H1 (cell line): Measurements from ENCODE around the gene RAB14. TPM values are rescaled to one million over a fixed set of nuclear protein-coding genes. Genes with fewer than 3 reads are reported as not detected.

ENCODE experiments used
- CTCF ChIA-PET: fragments of 300-600 bp; sonication (Branson Sonifier 250); formaldehyde crosslinking; loops from one replicate; lab custom pipeline; 2021; ENCODE audit not compliant: partially characterized antibody; lab: Charles Lee
- POLR2A ChIA-PET: fragments of 300-600 bp; sonication (Branson Sonifier 250); formaldehyde crosslinking; loops from one replicate; lab custom pipeline; 2021; ENCODE audit warnings: inconsistent platforms; ENCODE audit not compliant: partially characterized antibody; lab: Charles Lee
- DNase-seq, 2 experiments: peaks; one replicate each; pipeline versions ENCODE4 v3.0.0 to v3.0.0-alpha.2; 2010 to 2022; ENCODE audit warnings: low spot score in 2 of 2, low read depth in 1 of 2, mixed read lengths in 1 of 2
- FAIRE-seq: peaks from 2 replicates; lab custom pipeline; 2011; peaks lifted over from hg19 to GRCh38; lab: Jason Lieb, UNC
- H2AFZ ChIP-seq: 2 replicates; pipeline ENCODE4 v1.8.1; 2012; ENCODE audit warnings: low read length, inconsistent platforms
- H2AK5ac ChIP-seq: 2 replicates; pipeline ENCODE4 v1.6.1; 2013; ENCODE audit warnings: low read depth, low read length
- H2BK120ac ChIP-seq: replicated peaks from 2 replicates; pipeline ENCODE3; 2013; ENCODE audit warnings: low read depth, low read length, inconsistent platforms
- H2BK12ac ChIP-seq: 2 replicates; pipeline ENCODE4 v1.6.1; 2013; ENCODE audit warnings: low read depth, low read length
- H2BK15ac ChIP-seq: 2 replicates; pipeline ENCODE4 v1.6.1; 2013; ENCODE audit warnings: low read length
- H2BK20ac ChIP-seq: 2 replicates; pipeline ENCODE4 v1.6.1; 2013; ENCODE audit warnings: low read length
- H2BK5ac ChIP-seq: 2 replicates; pipeline ENCODE4 v1.6.1; 2013; ENCODE audit warnings: low read depth, low read length
- H3K14ac ChIP-seq: 2 replicates; pipeline ENCODE4 v1.6.1; 2013; ENCODE audit warnings: inconsistent platforms; ENCODE audit not compliant: insufficient read length
- H3K18ac ChIP-seq: 2 replicates; pipeline ENCODE4 v1.6.1; 2013; ENCODE audit warnings: low read length; ENCODE audit errors: extremely low read depth
- H3K23ac ChIP-seq: 2 replicates; pipeline ENCODE4 v1.6.1; 2013; ENCODE audit warnings: inconsistent platforms; ENCODE audit not compliant: insufficient read length
- H3K23me2 ChIP-seq: 2 replicates; pipeline ENCODE4 v1.6.1; 2013; ENCODE audit warnings: low read depth, low read length
- H3K27ac ChIP-seq: 2 replicates; pipeline ENCODE4 v1.6.1; 2011; ENCODE audit warnings: low read depth, low read length, inconsistent platforms
- H3K27me3 ChIP-seq, 4 experiments: replicated peaks in 1 of 4; 1 replicate in 1 of 4; 2 replicates in 3 of 4; pipeline versions ENCODE4 v1.6.1 to v1.8.1; 2011 to 2013; ENCODE audit warnings: low read length in 3 of 4, mild to moderate bottlenecking in 3 of 4, inconsistent platforms in 2 of 4, mixed read lengths in 2 of 4, moderate library complexity in 1 of 4; ENCODE audit not compliant: control insufficient read depth in 3 of 4, insufficient read depth in 3 of 4; ENCODE audit errors: extremely low read depth in 1 of 4
- H3K36me3 ChIP-seq, 4 experiments: 2 replicates each; pipeline versions ENCODE4 v1.6.1 to v1.8.1; 2011 to 2013; ENCODE audit warnings: mild to moderate bottlenecking in 4 of 4, low read length in 3 of 4, moderate library complexity in 2 of 4, control low read depth in 1 of 4, inconsistent platforms in 1 of 4; ENCODE audit not compliant: insufficient read depth in 4 of 4, control insufficient read depth in 2 of 4
- H3K4ac ChIP-seq: replicated peaks from 2 replicates; pipeline ENCODE3; 2013; ENCODE audit warnings: low read length, low read depth, mixed read lengths, inconsistent platforms; ENCODE audit not compliant: insufficient read length
- H3K4me1 ChIP-seq, 4 experiments: replicated peaks in 1 of 4; 1 replicate in 1 of 4; 2 replicates in 3 of 4; pipeline versions ENCODE4 v1.6.1 to v1.8.1; 2011 to 2013; ENCODE audit warnings: low read length in 3 of 4, inconsistent platforms in 2 of 4, mixed read lengths in 1 of 4; ENCODE audit not compliant: insufficient read depth in 4 of 4, control insufficient read depth in 3 of 4
- H3K4me2 ChIP-seq, 2 experiments: 2 replicates each; pipeline versions ENCODE4 v1.6.1 to v1.8.1; 2011 to 2013; ENCODE audit warnings: low read depth in 2 of 2, low read length in 2 of 2, control low read depth in 1 of 2, inconsistent platforms in 1 of 2, mild to moderate bottlenecking in 1 of 2; ENCODE audit not compliant: insufficient read depth in 1 of 2
- H3K4me3 ChIP-seq, 4 experiments: fragments of 200-600, 300-600 bp in 1 of 4; sonication (generic), shearing (Covaris generic), sonication (Bioruptor Twin) in 1 of 4; 2 replicates each; pipeline versions ENCODE4 v1.5.1 to v1.8.1; 2011 to 2016; ENCODE audit warnings: low read length in 4 of 4, low read depth in 3 of 4, control low read depth in 2 of 4, inconsistent platforms in 2 of 4, mild to moderate bottlenecking in 2 of 4, mixed read lengths in 1 of 4, moderate library complexity in 1 of 4; ENCODE audit not compliant: insufficient read depth in 2 of 4; ENCODE audit errors: extremely low read depth in 1 of 4
- H3K56ac ChIP-seq: replicated peaks from 2 replicates; pipeline ENCODE3; 2013; ENCODE audit warnings: low read depth, mild to moderate bottlenecking, mixed read lengths, low read length, inconsistent platforms; ENCODE audit not compliant: insufficient read length
- H3K79me1 ChIP-seq: 2 replicates; pipeline ENCODE4 v1.6.1; 2013; ENCODE audit warnings: low read depth, low read length, control low read depth
- H3K79me2 ChIP-seq, 2 experiments: 2 replicates each; pipeline versions ENCODE4 v1.6.1 to v1.8.1; 2012 to 2013; ENCODE audit warnings: low read length in 2 of 2, mild to moderate bottlenecking in 2 of 2, inconsistent platforms in 1 of 2; ENCODE audit not compliant: insufficient read depth in 2 of 2, control insufficient read depth in 1 of 2
- H3K9ac ChIP-seq, 4 experiments: replicated peaks in 1 of 4; 1 replicate in 1 of 4; 2 replicates in 3 of 4; pipeline versions ENCODE4 v1.6.1 to v1.8.1; 2011 to 2013; ENCODE audit warnings: low read depth in 3 of 4, low read length in 3 of 4, control low read depth in 2 of 4, mild to moderate bottlenecking in 2 of 4, moderate library complexity in 2 of 4, inconsistent platforms in 1 of 4; ENCODE audit errors: extremely low read depth in 1 of 4
- H3K9me3 ChIP-seq, 2 experiments: 2 replicates each; pipeline versions ENCODE4 v1.6.1 to v1.8.1; 2012 to 2013; ENCODE audit warnings: mild to moderate bottlenecking in 2 of 2, moderate library complexity in 2 of 2, control low read depth in 1 of 2, inconsistent platforms in 1 of 2, low read depth in 1 of 2, low read length in 1 of 2, mixed read lengths in 1 of 2; ENCODE audit not compliant: insufficient read depth in 2 of 2
- H4K20me1 ChIP-seq, 2 experiments: replicated peaks in 1 of 2; 2 replicates each; pipeline versions ENCODE3 to v1.8.1; 2011 to 2013; ENCODE audit warnings: inconsistent platforms in 2 of 2, low read length in 2 of 2, mild to moderate bottlenecking in 1 of 2; ENCODE audit not compliant: insufficient read depth in 2 of 2, control insufficient read depth in 1 of 2
- H4K5ac ChIP-seq: 2 replicates; pipeline ENCODE4 v1.6.1; 2013; ENCODE audit warnings: low read length, low read depth, mixed read lengths, inconsistent platforms; ENCODE audit not compliant: insufficient read length
- H4K8ac ChIP-seq: 2 replicates; pipeline ENCODE4 v1.8.0; 2013; ENCODE audit warnings: mild to moderate bottlenecking, moderate library complexity, low read length, inconsistent platforms; ENCODE audit not compliant: insufficient read depth; ENCODE audit errors: extremely low read depth
- H4K91ac ChIP-seq: replicated peaks from 2 replicates; pipeline ENCODE3; 2013; ENCODE audit warnings: low read length, mixed read lengths, inconsistent platforms; ENCODE audit not compliant: insufficient read length
- ASH2L ChIP-seq: fragments of 200-600, 300-600 bp; sonication (generic); IDR thresholded peaks from one replicate; pipeline ENCODE4 v1.7.1; 2017; ENCODE audit warnings: low read length
- BACH1 ChIP-seq: IDR thresholded peaks from 2 replicates; pipeline ENCODE4 v1.6.1; 2012; ENCODE audit warnings: low read length, improper control_type of control experiment
- BRCA1 ChIP-seq: IDR thresholded peaks from 2 replicates; pipeline ENCODE4 v1.6.1; 2012; ENCODE audit warnings: low read depth, low read length, improper control_type of control experiment
- EGR1 ChIP-seq: IDR thresholded peaks from 2 replicates; pipeline ENCODE4 v1.6.1; 2011; ENCODE audit warnings: low read depth, low read length, borderline replicate concordance
- HDAC2 ChIP-seq, 2 experiments: fragments of 300-600 bp in 1 of 2; sonication (generic) in 1 of 2; IDR thresholded peaks; 2 replicates each; pipeline ENCODE4 v1.6.1; 2011 to 2012; ENCODE audit warnings: low read depth in 2 of 2, low read length in 2 of 2, mild to moderate bottlenecking in 2 of 2, moderate library complexity in 2 of 2, borderline replicate concordance in 1 of 2, inconsistent platforms in 1 of 2
- HDAC6 ChIP-seq: IDR thresholded peaks from one replicate; pipeline ENCODE4 v1.7.1; 2012; ENCODE audit warnings: low read depth, mild to moderate bottlenecking, inconsistent platforms, low read length, moderate library complexity
- NANOG ChIP-seq: IDR thresholded peaks from 2 replicates; pipeline ENCODE4 v1.6.1; 2011; ENCODE audit warnings: low read length, low read depth, mild to moderate bottlenecking, inconsistent platforms; ENCODE audit not compliant: insufficient read depth, poor library complexity, severe bottlenecking
- RNF2 ChIP-seq: fragments of 200-900, 300-1000 bp; sonication (generic); IDR thresholded peaks from 2 replicates; pipeline ENCODE4 v1.7.1; 2016; ENCODE audit warnings: borderline replicate concordance, low read depth, mild to moderate bottlenecking, antibody characterized with exemption, low read length; ENCODE audit not compliant: poor library complexity, severe bottlenecking; ENCODE audit errors: missing control alignments
- RXRA ChIP-seq: IDR thresholded peaks from 2 replicates; pipeline ENCODE4 v1.6.1; 2011; ENCODE audit warnings: low read depth, mild to moderate bottlenecking, low read length, moderate library complexity; ENCODE audit not compliant: insufficient read depth
- SAP30 ChIP-seq: fragments of 300-600 bp; sonication (generic); IDR thresholded peaks from 2 replicates; pipeline ENCODE4 v1.7.1; 2012; ENCODE audit warnings: low read length, moderate library complexity, mild to moderate bottlenecking, inconsistent platforms; ENCODE audit not compliant: insufficient read depth, insufficient replicate concordance
- SIRT6 ChIP-seq: IDR thresholded peaks from one replicate; pipeline ENCODE4 v1.7.1; 2012; ENCODE audit warnings: low read length, inconsistent platforms
- SRF ChIP-seq: IDR thresholded peaks from 2 replicates; pipeline ENCODE4 v1.6.1; 2011; ENCODE audit warnings: mild to moderate bottlenecking, low read depth, low read length, moderate library complexity
- TEAD4 ChIP-seq: IDR thresholded peaks from 2 replicates; pipeline ENCODE4 v1.6.1; 2012; ENCODE audit warnings: low read depth, low read length, inconsistent platforms, mixed read lengths
- WGBS, 2 experiments: shearing (Covaris generic) in 1 of 2; methylation state at CpG; one replicate each; pipeline versions ENCODE4 v1.1.6 to v1.1.7; 2013 to 2015; ENCODE audit warnings: low lambda C conversion rate in 2 of 2, mixed read lengths in 2 of 2, inconsistent platforms in 1 of 2, low coverage in 1 of 2, missing lambda C conversion rate in 1 of 2; ENCODE audit not compliant: insufficient replicate concordance in 2 of 2, insufficient coverage in 1 of 2, insufficient read length in 1 of 2; ENCODE audit errors: extremely low coverage in 1 of 2, missing lambda C conversion rate in 1 of 2; 5-methylcytosine and 5-hydroxymethylcytosine counted together
- polyA plus RNA-seq, 7 experiments: library from polyadenylated mRNA; depleted of rRNA in 3 of 7; stranded (reverse) in 5 of 7; unstranded in 2 of 7; fragments of >200 nt in 5 of 7; fragments of 200-250 nt in 2 of 7; gene quantifications; 1 replicate in 5 of 7; 2 replicates in 1 of 7; 4 replicates in 1 of 7; pipeline versions ENCODE4 v1.2.1 to v1.2.3, GENCODE V29; 2011 to 2013; ENCODE audit warnings: missing spikeins in 2 of 7, mixed read lengths in 2 of 7
- total RNA-seq: library from RNA; stranded (reverse); fragmentation: NEBNext Ultra II Directional; extraction: Animal tissue kit (Norgen Biotek cat#: 25700); gene quantifications from 2 replicates; pipeline ENCODE4 v1.2.1, GENCODE V29; 2021
- TF ChIP-seq, protein P1 (sequence below): IDR thresholded peaks from 2 replicates; pipeline ENCODE4 v1.6.1; 2012; ENCODE audit warnings: inconsistent platforms

Gene RAB14
- total and polyA plus RNA-seq, 2 of the 8 experiments (the other 6 are each of a cell fraction or from before 2014, with no cell fraction given): 9.1 to 44.8 TPM

DNA sequence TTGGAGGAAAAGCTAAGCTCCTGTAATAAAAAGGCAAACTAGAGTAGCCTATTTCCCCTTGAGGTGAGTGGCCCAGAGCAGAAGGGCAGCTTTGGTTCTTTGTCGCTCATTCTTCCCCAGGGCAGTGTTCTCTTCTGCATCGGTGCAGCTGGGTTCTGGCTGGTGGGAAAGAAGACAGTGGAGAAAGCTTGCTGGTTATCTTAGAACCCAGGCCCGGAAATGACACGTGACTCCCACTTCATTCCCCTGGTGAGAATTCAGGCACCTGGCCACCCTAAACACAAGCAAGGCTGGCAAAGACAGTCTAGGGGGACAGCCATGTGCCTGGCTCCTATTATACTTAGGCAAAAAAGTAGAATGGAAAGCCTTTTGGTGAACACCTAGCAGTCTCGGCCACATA, 33.8 kb upstream of the RAB14 start:
- 94% methylated on average over 5 of the region's 5 CpGs; no CpG with 5 or more reads in 1 of the 2 experiments for WGBS, 2 experiments
- Histone ChIP-seq H4K91ac (no peak overlapping the region), H2BK5ac (no peak overlapping the region), H3K27ac (no peak overlapping the region), H4K8ac (no peak overlapping the region), H3K56ac (no peak overlapping the region), H3K27me3 (peaks cover 0 to 2% (median 0%) of the 10 kb centered on the region in 4 experiments; a peak in 3 of 7 replicates), H3K36me3 (no peaks in the 10 kb centered on the region), H3K9me3 (no peaks in the 10 kb centered on the region), H2AFZ (no peak overlapping the region), H2BK20ac (no peak overlapping the region), H3K18ac (no peak overlapping the region), H3K4me3 (no peak overlapping the region), H2BK12ac (no peak overlapping the region), H3K9ac (no peak overlapping the region), H2BK120ac (no peak overlapping the region), H2BK15ac (no peak overlapping the region), H3K23ac (no peak overlapping the region), H3K4ac (no peak overlapping the region), H4K20me1 (no peaks in the 10 kb centered on the region), H3K79me2 (no peaks in the 10 kb centered on the region), H3K14ac (no peak overlapping the region), H2AK5ac (no peak overlapping the region), H4K5ac (no peak overlapping the region), H3K79me1 (no peaks in the 10 kb centered on the region), H3K4me2 (no peak overlapping the region), H3K4me1 (peaks cover 0 to 3% (median 0%) of the 10 kb centered on the region in 4 experiments; a peak in 2 of 7 replicates), H3K23me2 (no peaks in the 10 kb centered on the region)
- ChIA-PET POLR2A (interaction anchor here (1.1 kb wide), 1 partner anchor 14 kb away, joined by 3 read pairs; no protein-coding TSS in a partner anchor), CTCF (interaction anchor here (0.7 to 2.4 kb wide), 11 partner anchors 9 to 84 kb away, joined by 3 to 8 read pairs (median 4); no protein-coding TSS in a partner anchor)
- DNase-seq: no peak
- no peak for FAIRE-seq
- TF ChIP-seq SAP30 (no peak), SRF (no peak), RXRA (no peak), RNF2 (no peak), TEAD4 (no peak), BRCA1 (no peak), ASH2L (no peak), SIRT6 (no peak), HDAC2 (IDR thresholded peaks at IDR 0.05; ENCODE audit: borderline replicate concordance in 1 of 2, low read depth in 2 of 2, low read length in 2 of 2) (no peak), HDAC6 (no peak), EGR1 (no peak), BACH1 (no peak), NANOG (no peak)
- TF ChIP-seq, protein P1, sequence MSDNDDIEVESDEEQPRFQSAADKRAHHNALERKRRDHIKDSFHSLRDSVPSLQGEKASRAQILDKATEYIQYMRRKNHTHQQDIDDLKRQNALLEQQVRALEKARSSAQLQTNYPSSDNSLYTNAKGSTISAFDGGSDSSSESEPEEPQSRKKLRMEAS: no peak
